Measurements from ENCODE around the gene FGFR2.

DNA sequence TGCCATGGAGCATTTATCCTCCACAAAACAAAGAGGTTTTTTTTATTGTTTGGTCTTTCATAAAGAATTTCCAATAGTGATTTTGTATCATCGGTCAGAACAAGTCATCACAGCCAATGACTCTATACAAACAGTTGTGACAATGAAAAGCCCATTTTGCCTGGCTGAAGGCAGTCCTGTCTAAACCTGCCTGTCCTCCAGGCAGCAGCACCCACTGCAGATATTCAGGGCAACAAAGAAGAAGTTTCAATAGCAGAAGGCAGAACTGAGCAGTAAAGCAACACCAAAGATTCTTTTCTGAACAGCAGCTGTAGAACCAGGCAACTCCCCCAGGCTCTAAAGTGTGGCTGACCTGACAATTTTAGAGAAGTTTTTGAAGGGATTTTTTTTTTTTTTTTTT lies 169.4 kb downstream of the FGFR2 start:
- TF ChIP-seq, protein P1, sequence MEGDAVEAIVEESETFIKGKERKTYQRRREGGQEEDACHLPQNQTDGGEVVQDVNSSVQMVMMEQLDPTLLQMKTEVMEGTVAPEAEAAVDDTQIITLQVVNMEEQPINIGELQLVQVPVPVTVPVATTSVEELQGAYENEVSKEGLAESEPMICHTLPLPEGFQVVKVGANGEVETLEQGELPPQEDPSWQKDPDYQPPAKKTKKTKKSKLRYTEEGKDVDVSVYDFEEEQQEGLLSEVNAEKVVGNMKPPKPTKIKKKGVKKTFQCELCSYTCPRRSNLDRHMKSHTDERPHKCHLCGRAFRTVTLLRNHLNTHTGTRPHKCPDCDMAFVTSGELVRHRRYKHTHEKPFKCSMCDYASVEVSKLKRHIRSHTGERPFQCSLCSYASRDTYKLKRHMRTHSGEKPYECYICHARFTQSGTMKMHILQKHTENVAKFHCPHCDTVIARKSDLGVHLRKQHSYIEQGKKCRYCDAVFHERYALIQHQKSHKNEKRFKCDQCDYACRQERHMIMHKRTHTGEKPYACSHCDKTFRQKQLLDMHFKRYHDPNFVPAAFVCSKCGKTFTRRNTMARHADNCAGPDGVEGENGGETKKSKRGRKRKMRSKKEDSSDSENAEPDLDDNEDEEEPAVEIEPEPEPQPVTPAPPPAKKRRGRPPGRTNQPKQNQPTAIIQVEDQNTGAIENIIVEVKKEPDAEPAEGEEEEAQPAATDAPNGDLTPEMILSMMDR (IDR thresholded peaks at IDR 0.05), result no peak
- TF ChIP-seq SIN3A (IDR thresholded peaks at IDR 0.05; ENCODE audit: borderline replicate concordance, insufficient read depth, low read depth, low read length), result no peak
- no peak for TF ChIP-seq POLR2AphosphoS5 (IDR thresholded peaks at IDR 0.05; ENCODE audit: low read depth, low read length)
- TF ChIP-seq, protein P2, sequence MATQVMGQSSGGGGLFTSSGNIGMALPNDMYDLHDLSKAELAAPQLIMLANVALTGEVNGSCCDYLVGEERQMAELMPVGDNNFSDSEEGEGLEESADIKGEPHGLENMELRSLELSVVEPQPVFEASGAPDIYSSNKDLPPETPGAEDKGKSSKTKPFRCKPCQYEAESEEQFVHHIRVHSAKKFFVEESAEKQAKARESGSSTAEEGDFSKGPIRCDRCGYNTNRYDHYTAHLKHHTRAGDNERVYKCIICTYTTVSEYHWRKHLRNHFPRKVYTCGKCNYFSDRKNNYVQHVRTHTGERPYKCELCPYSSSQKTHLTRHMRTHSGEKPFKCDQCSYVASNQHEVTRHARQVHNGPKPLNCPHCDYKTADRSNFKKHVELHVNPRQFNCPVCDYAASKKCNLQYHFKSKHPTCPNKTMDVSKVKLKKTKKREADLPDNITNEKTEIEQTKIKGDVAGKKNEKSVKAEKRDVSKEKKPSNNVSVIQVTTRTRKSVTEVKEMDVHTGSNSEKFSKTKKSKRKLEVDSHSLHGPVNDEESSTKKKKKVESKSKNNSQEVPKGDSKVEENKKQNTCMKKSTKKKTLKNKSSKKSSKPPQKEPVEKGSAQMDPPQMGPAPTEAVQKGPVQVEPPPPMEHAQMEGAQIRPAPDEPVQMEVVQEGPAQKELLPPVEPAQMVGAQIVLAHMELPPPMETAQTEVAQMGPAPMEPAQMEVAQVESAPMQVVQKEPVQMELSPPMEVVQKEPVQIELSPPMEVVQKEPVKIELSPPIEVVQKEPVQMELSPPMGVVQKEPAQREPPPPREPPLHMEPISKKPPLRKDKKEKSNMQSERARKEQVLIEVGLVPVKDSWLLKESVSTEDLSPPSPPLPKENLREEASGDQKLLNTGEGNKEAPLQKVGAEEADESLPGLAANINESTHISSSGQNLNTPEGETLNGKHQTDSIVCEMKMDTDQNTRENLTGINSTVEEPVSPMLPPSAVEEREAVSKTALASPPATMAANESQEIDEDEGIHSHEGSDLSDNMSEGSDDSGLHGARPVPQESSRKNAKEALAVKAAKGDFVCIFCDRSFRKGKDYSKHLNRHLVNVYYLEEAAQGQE (IDR thresholded peaks at IDR 0.05; ENCODE audit: insufficient read depth in 1 of 2, low read depth in 2 of 2, low read length in 1 of 2), result no peak
- no peak for TF ChIP-seq TCF7L2 (IDR thresholded peaks at IDR 0.05; ENCODE audit: low read depth, low read length)

Measured in Panc1 (cell line).